HepG2 (cell line): ENCODE measurements around the gene CD9. TPM values are rescaled to one million over a fixed set of nuclear protein-coding genes. Genes with fewer than 3 reads are reported as not detected.

Source experiments
- AKAP8 ChIP-seq: sonication (generic); formaldehyde crosslinking; IDR thresholded peaks from 2 replicates; pipeline ENCODE4 v1.5.1; 2020; ENCODE audit warnings: mild to moderate bottlenecking, missing genetic modification reagents
- ASH2L ChIP-seq: fragments of 300-600, 200-600 bp; sonication (generic); IDR thresholded peaks from 2 replicates; pipeline ENCODE4 v1.7.0; 2017; ENCODE audit warnings: low read depth, mild to moderate bottlenecking, moderate library complexity, mixed read lengths, low read length; ENCODE audit not compliant: insufficient read length
- ATRX ChIP-seq: sonication (generic); formaldehyde crosslinking; IDR thresholded peaks from 2 replicates; pipeline ENCODE4 v1.4.0; 2020; ENCODE audit warnings: missing genetic modification reagents, borderline replicate concordance
- CBX5 ChIP-seq: sonication (generic); formaldehyde crosslinking; IDR thresholded peaks from 2 replicates; pipeline ENCODE4 v1.4.0; 2020; ENCODE audit warnings: missing genetic modification reagents, borderline replicate concordance
- EP300 ChIP-seq, 3 experiments: sonication (generic) in 1 of 3; formaldehyde crosslinking in 1 of 3; IDR thresholded peaks; 2 replicates each; pipeline versions ENCODE4 v1.5.1 to v1.6.1; 2011 to 2020; ENCODE audit warnings: low read depth in 2 of 3, low read length in 2 of 3, borderline replicate concordance in 1 of 3, improper control_type of control experiment in 1 of 3, mild to moderate bottlenecking in 1 of 3, missing genetic modification reagents in 1 of 3, moderate library complexity in 1 of 3
- FOSL2 ChIP-seq: sonication (generic); formaldehyde crosslinking; IDR thresholded peaks from 2 replicates; pipeline ENCODE4 v1.4.0; 2020; ENCODE audit warnings: missing genetic modification reagents
- HCFC1 ChIP-seq: fragments of 150-350 bp; IDR thresholded peaks from 2 replicates; pipeline ENCODE4 v1.6.1; 2014; ENCODE audit warnings: low read depth, low read length
- KDM1A ChIP-seq: IDR thresholded peaks from 2 replicates; pipeline ENCODE4 v1.6.1; 2016; ENCODE audit warnings: missing compliant biosample characterization
- KMT2A ChIP-seq: sonication (generic); formaldehyde crosslinking; IDR thresholded peaks from 2 replicates; pipeline ENCODE4 v1.4.0; 2020; ENCODE audit warnings: missing genetic modification reagents
- NFIC ChIP-seq: IDR thresholded peaks from 2 replicates; pipeline ENCODE4 v1.6.1; 2012; ENCODE audit warnings: mild to moderate bottlenecking, low read length, inconsistent platforms
- PAX8 ChIP-seq: sonication (generic); formaldehyde crosslinking; IDR thresholded peaks from 2 replicates; pipeline ENCODE4 v1.8.0; 2022; ENCODE audit warnings: mild to moderate bottlenecking, missing genetic modification reagents, borderline replicate concordance
- PBX3 ChIP-seq: sonication (generic); formaldehyde crosslinking; IDR thresholded peaks from 2 replicates; pipeline ENCODE4 v1.8.1; 2023; ENCODE audit warnings: missing genetic modification reagents, inconsistent platforms, borderline replicate concordance
- SNAI1 ChIP-seq: sonication (generic); formaldehyde crosslinking; IDR thresholded peaks from 2 replicates; pipeline ENCODE4 v1.5.0; 2020; ENCODE audit warnings: mild to moderate bottlenecking, missing genetic modification reagents, borderline replicate concordance
- SP1 ChIP-seq, 2 experiments: fragments of 450-650 bp in 1 of 2; sonication (generic) in 1 of 2; formaldehyde crosslinking in 1 of 2; IDR thresholded peaks; 2 replicates each; pipeline versions ENCODE4 v1.4.0 to v1.6.1; 2016 to 2020; ENCODE audit warnings: missing genetic modification reagents in 1 of 2
- TBL1XR1 ChIP-seq: fragments of 150-350 bp; IDR thresholded peaks from 2 replicates; pipeline ENCODE4 v1.6.1; 2014; ENCODE audit warnings: borderline replicate concordance, low read length; ENCODE audit not compliant: partially characterized antibody
- TGIF2 ChIP-seq: IDR thresholded peaks from 2 replicates; pipeline ENCODE4 v1.6.1; 2016; ENCODE audit warnings: control low read depth, missing compliant biosample characterization
- ZNF329 ChIP-seq: sonication (generic); formaldehyde crosslinking; IDR thresholded peaks from 2 replicates; pipeline ENCODE4 v1.9.0; 2021; ENCODE audit warnings: low read depth, mild to moderate bottlenecking, missing genetic modification reagents
- ZNF34 ChIP-seq: sonication (generic); formaldehyde crosslinking; IDR thresholded peaks from 2 replicates; pipeline ENCODE4 v1.4.0; 2020; ENCODE audit warnings: mild to moderate bottlenecking, missing genetic modification reagents, borderline replicate concordance
- ZNF431 ChIP-seq: sonication (generic); formaldehyde crosslinking; IDR thresholded peaks from 2 replicates; pipeline ENCODE4 v1.9.0; 2022; ENCODE audit warnings: missing genetic modification reagents, low read depth, mild to moderate bottlenecking, borderline replicate concordance
- ZNF567 ChIP-seq: sonication (generic); formaldehyde crosslinking; IDR thresholded peaks from 2 replicates; pipeline ENCODE4 v1.8.1; 2023; ENCODE audit warnings: mild to moderate bottlenecking, missing genetic modification reagents, borderline replicate concordance
- ZNF879 ChIP-seq: sonication (generic); formaldehyde crosslinking; IDR thresholded peaks from 2 replicates; pipeline ENCODE4 v1.8.1; 2023; ENCODE audit warnings: missing genetic modification reagents
- polyA plus RNA-seq, 8 experiments: library from polyadenylated mRNA; depleted of rRNA in 3 of 8; stranded (reverse) in 7 of 8; unstranded in 1 of 8; fragments of >200 nt; fragmentation: Illumina TruSeq in 4 of 8; extraction: Trizol in 4 of 8; gene quantifications; 2 replicates each; pipeline versions ENCODE4 v1.2.1 to v1.2.3, GENCODE V29; 2011 to 2016; ENCODE audit warnings: low read depth in 4 of 8, missing spikeins in 1 of 8, mixed read lengths in 1 of 8; ENCODE audit not compliant: insufficient read depth in 1 of 8
- total RNA-seq, 5 experiments: library from RNA; depleted of rRNA; stranded (reverse); fragments of >200 nt; fragmentation: Illumina TruSeq; extraction: Trizol; gene quantifications; 2 replicates each; pipeline ENCODE4 v1.2.3, GENCODE V29; 2016; ENCODE audit warnings: low read depth in 1 of 5
- TF ChIP-seq, protein P1 (sequence below): sonication (generic); formaldehyde crosslinking; IDR thresholded peaks from 2 replicates; pipeline ENCODE4 v1.5.0; 2020; ENCODE audit warnings: missing genetic modification reagents
- TF ChIP-seq, protein P2 (sequence below): sonication (generic); formaldehyde crosslinking; IDR thresholded peaks from 2 replicates; pipeline ENCODE4 v1.5.0; 2020; ENCODE audit warnings: mild to moderate bottlenecking, missing genetic modification reagents, borderline replicate concordance

The CD9 gene
- total and polyA plus RNA-seq, 2 of the 13 experiments (the other 11 are each of a cell fraction or from before 2014, with no cell fraction given): 5.8 to 38.3 TPM

DNA sequence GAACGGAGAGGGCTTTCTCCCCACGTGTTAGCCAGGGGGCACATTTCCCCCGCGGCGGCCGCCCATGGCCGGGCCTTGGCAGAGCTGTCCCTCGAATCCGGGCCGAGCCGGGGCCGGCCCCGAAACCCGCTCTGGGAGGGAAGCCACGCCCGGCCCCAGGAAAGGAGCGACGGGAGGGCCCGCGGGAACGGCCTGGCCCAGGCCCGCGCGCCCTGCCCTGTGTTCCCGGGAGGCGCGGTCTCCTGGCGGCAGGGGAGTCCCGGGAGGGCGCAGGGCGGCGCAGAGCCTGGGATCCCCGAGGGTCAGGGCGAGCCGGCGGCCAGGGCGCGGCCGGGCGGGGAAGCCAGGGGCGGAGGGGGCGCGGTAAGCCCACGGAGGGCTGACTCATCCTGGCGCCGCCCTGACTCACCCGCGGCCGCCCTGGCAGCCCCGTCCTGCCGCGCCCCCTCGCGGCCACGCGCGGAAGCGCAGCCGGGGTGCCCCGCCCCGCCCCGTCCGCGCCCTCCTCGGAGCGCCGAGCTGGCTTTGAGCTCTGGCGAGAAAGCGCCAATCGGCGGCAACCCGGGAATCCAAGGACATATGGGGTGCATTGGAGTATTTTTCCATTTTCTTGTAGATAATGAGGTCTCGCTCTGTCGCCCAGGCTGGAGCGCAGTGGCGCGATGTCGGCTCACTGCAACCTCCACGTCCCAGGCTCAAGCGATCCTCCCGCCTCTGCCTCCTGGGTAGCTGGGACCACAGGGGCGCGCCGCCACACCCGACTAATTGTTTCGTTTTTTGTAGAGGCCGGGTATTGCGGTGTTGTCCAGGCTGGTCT lies 78.4 kb downstream of the CD9 start (continued):
- TF ChIP-seq, protein P1, sequence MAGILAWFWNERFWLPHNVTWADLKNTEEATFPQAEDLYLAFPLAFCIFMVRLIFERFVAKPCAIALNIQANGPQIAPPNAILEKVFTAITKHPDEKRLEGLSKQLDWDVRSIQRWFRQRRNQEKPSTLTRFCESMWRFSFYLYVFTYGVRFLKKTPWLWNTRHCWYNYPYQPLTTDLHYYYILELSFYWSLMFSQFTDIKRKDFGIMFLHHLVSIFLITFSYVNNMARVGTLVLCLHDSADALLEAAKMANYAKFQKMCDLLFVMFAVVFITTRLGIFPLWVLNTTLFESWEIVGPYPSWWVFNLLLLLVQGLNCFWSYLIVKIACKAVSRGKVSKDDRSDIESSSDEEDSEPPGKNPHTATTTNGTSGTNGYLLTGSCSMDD (CRISPR knock-in tag): no peak
- TF ChIP-seq ASH2L: no peak
- no peak for TF ChIP-seq CBX5
- no peak for TF ChIP-seq KMT2A (CRISPR knock-in tag)
- peak; percentile 58; the same call in 1 of the 2 replicates for TF ChIP-seq ZNF329 (CRISPR knock-in tag)
- no peak for TF ChIP-seq ZNF34 (CRISPR knock-in tag)
- TF ChIP-seq ZNF567: 0 out of 2 replicates have a peak, but pooled peaks have one; percentile 58
- TF ChIP-seq HCFC1: no peak
- TF ChIP-seq SP1 (IDR thresholded peaks at IDR 0.05): no peak
- no peak for TF ChIP-seq SP1 (CRISPR knock-in tag; IDR thresholded peaks at IDR 0.05)
- no peak for TF ChIP-seq AKAP8 (CRISPR knock-in tag)
- TF ChIP-seq, protein P2, sequence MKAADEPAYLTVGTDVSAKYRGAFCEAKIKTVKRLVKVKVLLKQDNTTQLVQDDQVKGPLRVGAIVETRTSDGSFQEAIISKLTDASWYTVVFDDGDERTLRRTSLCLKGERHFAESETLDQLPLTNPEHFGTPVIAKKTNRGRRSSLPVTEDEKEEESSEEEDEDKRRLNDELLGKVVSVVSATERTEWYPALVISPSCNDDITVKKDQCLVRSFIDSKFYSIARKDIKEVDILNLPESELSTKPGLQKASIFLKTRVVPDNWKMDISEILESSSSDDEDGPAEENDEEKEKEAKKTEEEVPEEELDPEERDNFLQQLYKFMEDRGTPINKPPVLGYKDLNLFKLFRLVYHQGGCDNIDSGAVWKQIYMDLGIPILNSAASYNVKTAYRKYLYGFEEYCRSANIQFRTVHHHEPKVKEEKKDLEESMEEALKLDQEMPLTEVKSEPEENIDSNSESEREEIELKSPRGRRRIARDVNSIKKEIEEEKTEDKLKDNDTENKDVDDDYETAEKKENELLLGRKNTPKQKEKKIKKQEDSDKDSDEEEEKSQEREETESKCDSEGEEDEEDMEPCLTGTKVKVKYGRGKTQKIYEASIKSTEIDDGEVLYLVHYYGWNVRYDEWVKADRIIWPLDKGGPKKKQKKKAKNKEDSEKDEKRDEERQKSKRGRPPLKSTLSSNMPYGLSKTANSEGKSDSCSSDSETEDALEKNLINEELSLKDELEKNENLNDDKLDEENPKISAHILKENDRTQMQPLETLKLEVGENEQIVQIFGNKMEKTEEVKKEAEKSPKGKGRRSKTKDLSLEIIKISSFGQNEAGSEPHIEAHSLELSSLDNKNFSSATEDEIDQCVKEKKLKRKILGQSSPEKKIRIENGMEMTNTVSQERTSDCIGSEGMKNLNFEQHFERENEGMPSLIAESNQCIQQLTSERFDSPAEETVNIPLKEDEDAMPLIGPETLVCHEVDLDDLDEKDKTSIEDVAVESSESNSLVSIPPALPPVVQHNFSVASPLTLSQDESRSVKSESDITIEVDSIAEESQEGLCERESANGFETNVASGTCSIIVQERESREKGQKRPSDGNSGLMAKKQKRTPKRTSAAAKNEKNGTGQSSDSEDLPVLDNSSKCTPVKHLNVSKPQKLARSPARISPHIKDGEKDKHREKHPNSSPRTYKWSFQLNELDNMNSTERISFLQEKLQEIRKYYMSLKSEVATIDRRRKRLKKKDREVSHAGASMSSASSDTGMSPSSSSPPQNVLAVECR (CRISPR knock-in tag): no peak
- no peak for TF ChIP-seq TBL1XR1
- TF ChIP-seq ATRX: no peak
- 0 out of 2 replicates have a peak, but pooled peaks have one; percentile 33 for TF ChIP-seq ZNF431
- no peak for TF ChIP-seq NFIC
- TF ChIP-seq PBX3 (CRISPR knock-in tag): no peak
- peak in 1 of 2 experiments; percentile 35; a peak in 2 of 4 replicates for TF ChIP-seq EP300 (IDR thresholded peaks at IDR 0.05; ENCODE audit: low read depth in 2 of 2, low read length in 2 of 2)
- TF ChIP-seq EP300 (CRISPR knock-in tag; IDR thresholded peaks at IDR 0.05; ENCODE audit: borderline replicate concordance): no peak
- no peak for TF ChIP-seq ZNF879
- TF ChIP-seq FOSL2 (CRISPR knock-in tag): peak; percentile 92
- TF ChIP-seq PAX8: no peak
- TF ChIP-seq KDM1A (CRISPR knock-in tag): no peak
- no peak for TF ChIP-seq TGIF2 (CRISPR knock-in tag)
- TF ChIP-seq SNAI1 (CRISPR knock-in tag): no peak
